Stimulated activated CD8-positive, alpha-beta memory T cell treated with anti-CD3 and anti-CD28 coated beads, Interleukin-7, amount 100 ng/mL, for 4 hours (primary cell): ENCODE measurements around the gene EIF1.
"Not testable (repeated sequence)": the region's sequence is repeated elsewhere in the genome, so short reads cannot be mapped to it uniquely, and the experiment has no call there.

Experiments
- DNase-seq, 2 donors: peaks; one replicate each; pipeline ENCODE4 v3.0.0-alpha.2; 2020; ENCODE audit warnings: low read depth in 2 of 2

EIF1 gene

DNA sequence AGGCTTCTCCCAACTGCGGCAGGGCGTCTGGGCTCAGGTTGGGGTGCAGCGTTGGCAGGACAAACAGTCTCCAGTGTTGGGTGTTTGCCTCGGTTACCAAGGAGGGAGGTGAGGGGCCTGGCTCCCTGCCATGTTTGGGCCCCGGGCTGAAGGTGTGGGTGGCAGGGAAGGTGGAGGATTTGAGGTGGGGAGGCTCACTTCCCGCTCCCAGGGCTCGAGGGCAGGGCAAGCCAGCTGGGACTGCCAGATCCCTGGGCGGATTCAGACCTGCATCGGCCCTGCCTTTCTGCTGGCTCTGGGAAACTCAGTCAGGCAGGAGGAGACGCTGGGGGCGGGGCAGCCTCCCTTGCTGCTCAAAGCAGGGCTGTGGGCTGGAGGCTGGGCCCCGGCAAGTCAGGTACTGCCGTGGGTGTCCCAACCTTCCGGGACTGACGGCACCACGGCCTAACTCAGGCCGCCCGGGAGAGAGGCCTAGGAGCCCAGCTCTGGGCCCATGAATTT, 33.0 kb upstream of the EIF1 start:
- no peak for DNase-seq

DNA sequence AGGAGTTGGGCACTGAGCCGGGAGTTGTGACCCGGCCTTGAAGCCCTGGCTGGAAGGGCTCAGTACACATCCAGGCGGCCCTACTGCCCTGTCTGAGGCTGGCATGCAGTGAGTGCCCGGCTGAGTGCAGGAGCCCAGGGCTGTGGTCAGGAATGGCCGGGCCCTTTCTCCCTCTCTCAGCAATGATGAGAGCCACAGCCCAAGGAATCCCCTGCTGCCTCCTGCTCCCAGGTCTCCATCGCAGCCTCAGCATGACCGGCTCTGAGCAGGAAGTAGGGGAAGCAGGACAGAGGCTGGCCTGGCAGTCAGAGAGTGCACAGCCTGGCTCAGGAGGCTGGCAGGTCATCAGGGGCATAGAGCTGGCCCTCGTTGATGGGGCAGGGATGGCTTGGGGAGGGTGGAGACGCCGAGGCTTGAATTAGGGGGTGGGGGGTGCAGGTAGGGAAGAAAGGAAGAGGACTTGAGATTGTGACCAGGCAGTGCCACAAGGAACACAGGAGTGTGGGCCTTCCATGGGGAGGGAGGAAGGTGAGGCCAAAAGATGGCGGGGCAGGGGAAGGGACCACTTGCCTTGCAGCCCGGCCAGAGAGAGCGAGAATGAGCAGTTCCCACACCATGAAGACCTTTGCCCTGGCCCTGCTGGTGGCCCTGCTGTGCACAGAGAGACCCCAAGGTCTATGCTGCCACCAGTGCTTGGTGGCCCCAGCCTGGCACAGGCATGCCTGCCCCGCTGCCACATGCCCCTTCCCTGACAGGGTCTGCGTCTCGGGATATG, 32.2 kb upstream of the EIF1 start:
- DNase-seq, result no peak

- DNase-seq, result no peak
These were observed 31.4 kb upstream of the EIF1 start for GRCh38 chr17:41657176-41657754.

- no peak for DNase-seq
These were observed 30.7 kb upstream of the EIF1 start for GRCh38 chr17:41657936-41658335.

DNA sequence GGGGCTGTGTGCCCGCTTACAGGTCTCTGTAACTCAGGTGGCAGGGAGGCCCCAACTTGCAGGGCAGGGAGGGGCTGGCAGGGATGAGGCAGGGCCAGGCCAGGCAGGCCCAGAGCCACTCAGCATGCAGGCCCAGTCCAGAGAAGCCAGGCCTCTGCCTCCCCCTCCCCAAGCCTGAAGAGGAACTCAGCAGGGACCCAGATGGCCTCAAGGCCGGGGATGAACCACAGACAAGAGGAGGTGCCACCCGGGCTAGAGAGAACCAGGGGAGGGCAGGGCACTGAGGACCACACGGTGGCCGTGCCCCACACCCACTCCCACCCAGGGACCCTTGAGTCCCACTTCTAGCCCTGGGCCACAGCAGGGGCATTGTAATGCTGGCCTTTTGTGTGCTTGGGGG, 29.8 kb upstream of the EIF1 start:
- DNase-seq, result no peak

DNA sequence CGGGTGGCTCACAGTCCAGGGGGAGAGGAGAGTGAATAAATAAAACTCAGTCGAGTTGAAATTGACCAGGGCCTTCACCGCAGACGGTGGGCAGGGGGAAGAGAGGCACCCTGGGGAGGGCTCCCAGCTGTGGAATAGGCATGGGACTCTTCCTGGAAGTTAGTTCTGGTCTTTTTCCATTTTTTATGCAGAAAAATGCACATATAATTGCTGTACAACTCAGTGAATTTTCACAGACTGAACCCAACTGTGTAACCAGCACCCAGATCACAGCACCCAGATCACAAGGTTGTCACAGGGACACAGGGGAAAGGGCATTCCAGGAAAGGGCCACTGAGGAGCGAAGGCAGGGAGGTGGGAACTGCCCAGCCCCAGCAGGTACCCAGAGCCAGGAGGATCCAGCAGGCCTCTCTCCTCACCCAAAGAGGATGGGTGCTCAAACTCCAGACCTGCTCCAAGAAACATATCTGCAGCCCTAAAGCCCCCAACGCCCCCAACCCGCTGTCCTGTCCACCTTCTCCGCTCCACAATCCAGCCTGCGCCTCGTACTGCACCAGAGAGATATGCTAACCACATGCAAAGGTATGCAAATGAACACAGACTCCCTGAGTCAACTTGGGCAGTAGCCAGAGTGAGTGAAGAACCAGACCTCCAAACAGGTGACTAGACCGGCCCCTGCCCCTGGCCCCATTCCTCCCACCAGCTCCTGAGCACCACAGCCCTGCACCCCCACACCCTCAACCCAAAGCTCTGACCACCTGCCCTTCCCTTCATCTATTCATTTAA, 29.1 kb upstream of the EIF1 start:
- DNase-seq, result no peak

DNA sequence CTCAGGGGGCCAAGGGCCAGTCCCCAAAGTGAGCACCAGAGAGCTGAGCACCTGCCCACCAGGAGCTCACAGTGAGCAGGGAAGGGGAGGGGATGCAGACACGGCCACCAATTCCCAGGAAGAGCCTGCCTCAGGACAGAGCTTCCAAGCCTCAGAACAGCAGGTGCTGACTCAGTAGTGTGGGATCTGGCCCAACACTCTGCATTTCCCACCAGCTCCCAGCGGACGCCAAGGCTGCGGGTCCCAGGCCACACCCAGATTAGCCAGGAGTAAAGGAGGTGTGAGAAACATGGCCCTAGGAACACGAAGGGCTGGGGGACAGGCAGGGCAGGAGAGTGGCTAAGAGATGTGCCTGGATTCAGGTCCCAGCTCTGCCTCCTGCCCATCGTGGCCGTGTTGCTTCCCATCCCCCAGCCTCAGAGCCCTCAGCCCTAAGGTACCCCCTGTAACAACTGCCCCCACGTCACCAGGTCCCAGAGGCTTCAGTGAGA, 28.4 kb upstream of the EIF1 start:
- no peak for DNase-seq

DNA sequence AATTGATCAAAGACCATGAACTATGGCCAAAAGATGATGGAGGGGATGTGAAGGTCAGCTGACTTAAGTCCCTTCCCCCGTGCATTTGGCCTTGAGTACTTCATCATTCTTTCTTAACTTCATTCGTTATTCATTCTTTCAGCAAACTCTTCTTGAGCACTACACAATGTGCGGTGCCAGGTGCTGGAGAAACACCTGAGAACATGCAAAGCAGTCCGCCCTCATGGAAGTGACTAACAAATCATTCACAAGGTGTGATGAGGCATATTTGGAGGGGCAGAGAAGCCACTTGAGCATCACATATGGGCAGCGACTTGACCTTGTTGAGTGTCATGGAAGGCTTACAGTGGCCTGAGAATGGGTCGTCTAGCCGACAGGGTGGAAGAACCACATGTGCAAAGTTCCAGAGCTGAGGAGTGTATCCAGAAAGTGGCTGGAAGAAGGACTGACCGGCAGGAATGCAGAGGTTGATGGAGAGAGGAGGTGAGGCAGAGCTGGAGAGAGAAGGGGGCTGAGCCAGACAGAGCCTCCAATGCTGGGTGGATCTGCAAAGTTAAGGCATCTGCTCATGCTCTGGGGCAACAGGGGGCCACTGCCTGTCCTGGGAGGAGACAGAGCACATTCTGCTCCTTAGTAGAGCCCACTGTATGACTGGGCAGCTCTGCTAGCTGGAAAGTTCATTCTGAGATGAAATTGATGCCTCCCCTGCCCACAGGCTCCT, 25.1 kb upstream of the EIF1 start:
- no peak for DNase-seq

DNA sequence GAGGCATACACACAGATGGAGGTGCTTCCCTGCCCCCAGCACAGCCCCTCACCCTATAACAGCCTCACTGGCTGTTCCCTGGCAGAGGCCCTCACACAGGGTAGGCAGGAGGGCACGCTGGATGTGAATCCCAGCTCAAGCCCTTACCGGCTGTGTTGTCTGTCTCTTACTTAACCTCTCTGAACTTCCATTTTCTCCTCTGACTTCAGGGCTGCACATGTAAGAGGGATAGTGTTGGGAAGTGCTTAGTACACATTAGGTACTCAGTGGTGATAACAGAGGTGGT, 24.6 kb upstream of the EIF1 start:
- no peak for DNase-seq

DNA sequence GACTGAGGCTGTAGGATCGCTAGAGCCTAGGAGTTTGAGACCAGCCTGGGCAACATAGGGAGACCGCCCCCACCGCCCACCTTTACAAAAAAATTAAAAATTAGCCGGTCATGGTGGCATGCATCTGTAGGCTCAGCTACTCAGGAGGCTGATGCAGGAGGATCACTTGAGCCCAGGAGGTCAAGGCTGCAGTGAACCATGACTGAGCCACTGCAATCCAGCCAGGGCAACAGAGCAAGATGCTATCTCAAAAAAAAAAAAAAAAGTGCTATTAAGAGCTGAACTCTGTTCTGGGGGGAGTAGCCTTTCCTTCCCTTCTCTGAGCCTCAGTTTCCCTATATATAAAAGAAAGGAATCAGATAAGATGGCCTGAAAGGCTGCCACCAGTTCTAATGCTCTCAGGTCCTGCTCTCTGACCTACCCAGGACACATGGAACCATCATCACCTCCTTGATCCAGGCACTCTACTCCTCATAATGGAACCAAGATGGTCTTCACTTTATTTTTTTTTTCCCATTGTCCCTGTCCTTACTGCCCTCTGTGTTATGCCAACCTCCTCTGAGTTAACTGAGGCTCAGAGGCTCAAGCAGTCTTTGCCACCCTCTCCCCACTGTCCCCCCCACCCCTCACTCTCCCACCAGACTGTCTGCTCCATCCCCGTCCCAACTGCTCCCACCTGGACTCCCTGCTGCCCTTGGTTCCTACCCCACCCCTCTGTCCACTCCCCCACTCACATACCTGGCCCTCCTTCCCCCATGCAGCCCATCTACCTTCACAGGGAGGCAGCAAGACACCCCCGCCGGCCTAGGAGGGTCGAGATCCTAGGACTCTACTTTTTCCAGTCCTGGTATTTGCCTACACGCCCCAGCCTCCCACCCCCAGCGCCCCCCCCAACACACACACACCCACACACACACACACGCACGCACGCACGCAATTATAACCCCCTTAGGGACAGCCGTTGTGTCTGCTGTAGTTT, 23.8 kb upstream of the EIF1 start:
- no peak for DNase-seq

DNA sequence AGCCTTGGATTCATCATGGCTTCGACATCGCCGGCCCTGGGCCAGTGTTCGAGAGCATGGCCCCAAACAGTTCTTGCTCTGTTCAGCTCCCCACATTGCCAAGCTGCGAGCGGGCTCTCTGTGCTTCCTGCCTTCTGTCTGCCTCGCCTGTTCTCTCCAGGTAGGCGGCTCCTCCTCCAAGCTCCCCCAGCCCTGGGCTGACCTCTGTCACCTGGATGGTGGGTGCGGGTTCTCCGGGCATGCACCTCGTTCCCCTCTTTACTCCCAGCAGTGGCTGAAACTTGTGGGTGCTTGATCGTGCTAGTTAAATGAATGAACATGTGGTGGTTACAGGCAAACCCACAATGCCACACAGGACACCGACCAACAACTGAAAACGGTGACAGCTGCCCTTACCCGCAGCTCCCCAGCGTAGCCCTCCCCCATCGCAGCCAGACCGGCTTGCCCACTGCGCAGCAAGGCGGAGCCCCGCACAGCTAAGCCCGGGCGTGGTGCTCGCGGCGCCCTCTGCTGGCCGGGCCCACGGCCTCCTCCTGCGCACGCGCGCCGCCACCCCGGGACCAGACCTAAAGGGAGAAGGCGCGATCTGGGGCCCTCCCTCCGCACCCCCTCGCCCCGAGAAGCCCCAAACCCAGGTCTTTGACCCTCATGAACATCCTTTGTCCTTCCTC, 23.0 kb upstream of the EIF1 start:
- DNase-seq, result peak; percentile 68 to 81

GRCh38 chr17:41666237-41666641, 22.4 kb upstream of the EIF1 start:
- peak; percentile 66 to 70 for DNase-seq

DNA sequence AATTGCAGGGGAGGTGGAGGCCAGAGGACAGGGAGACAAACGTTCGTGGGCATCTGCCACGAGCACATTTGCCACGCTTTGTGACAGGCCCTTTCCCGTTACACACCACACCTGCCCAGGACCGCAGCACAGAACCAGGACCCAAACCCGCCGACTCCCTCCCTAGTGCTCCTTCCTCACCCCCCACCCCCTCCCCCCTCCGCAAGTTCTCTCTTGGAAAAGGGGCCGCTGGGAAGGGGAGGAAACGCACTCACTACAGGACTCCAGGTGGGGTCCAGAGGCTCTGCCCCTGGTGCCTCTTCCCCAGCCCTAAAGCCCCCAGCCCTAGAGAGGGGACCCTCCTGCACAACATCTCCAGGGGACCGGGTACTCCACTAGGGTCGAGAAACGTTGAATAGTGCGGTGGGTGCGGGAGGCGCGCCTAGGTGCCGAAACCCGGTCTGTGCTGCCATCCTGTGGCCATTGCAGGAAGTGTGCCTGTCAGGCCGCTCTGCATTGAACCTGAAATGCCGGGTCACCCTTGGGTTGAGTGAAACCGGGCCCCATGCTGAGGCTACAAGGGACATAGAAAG, 21.9 kb upstream of the EIF1 start:
- DNase-seq, result peak; percentile 72 to 73

- no peak for DNase-seq
These were observed 21.2 kb upstream of the EIF1 start for GRCh38 chr17:41667280-41668041.

DNA sequence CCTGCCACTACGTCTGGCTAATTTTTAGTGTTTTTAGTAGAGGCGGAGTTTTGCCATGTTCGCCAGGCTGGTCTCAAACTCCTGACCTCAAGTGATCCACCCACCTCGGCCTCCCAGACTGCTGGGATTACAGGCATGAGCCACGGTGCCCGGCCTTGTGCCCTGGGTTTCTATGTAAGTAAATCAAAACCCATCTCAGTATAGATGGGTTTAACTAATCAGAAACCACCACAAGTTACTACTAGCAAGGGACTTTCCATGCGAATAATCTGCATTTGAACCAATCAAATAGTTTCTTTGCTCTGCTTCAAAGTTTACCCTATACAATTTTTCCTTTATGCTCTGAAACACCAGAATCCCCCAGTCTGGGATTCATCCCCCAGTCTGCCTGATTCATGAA, 16.5 kb upstream of the EIF1 start:
- no peak for DNase-seq

DNA sequence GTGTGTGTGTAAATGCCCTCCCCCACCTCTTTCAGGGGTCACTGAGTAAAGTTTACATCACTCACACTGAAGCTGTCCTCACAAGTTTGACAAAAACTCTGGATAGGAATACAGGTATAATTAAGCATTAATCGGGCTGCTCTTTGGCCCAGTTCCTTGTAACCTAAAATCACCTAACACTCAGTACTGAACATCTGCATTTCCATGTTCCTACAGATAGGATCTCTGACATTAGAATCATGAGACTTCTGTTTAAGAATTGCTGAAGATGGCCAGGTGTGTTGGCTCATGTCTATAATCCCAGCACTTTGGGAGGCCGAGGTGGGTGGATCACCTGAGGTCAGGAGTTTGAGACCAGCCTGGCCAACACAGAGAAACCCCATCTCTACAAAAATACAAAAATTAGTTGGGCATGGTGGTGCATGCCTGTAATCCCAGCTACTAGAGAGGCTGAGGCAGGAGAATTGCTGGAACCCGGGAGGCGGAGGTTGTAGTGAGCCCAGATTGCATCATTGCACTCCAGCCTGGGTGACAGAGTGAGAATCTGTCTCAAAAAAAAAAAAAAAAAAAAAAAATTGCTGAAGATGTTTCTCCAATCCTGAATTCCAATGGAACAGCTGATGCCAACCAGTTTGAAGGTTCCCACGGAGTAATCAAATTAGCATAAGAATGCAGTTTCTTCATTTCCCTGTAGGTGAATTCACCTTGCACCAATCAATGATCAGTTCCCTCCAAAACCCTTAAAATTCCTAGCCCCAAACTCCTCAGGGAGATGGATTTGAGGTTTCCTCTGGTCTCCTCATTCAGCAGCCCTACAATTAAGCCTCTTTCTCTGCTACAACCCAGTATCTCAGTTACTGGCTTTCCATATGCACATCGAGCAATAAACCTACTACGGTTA, 13.3 kb upstream of the EIF1 start:
- not testable (repeated sequence) for DNase-seq

DNA sequence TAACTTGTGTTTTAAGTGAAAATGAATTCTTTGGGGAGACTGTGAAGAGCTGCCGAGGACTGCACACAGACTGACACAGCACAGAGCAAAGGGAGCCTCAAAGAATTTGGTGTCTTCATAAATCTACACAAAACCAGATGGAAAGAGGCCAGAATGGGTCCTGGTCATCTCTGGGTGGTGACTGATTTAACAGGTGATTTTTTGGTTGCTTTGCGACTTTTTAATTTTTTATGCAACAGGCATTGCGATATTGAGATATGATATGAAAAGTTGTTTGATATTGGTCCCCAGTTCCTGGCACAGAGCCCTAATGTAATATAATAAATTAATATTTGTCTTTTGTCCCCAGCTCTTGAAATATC, 12.6 kb upstream of the EIF1 start:
- no peak for DNase-seq

DNA sequence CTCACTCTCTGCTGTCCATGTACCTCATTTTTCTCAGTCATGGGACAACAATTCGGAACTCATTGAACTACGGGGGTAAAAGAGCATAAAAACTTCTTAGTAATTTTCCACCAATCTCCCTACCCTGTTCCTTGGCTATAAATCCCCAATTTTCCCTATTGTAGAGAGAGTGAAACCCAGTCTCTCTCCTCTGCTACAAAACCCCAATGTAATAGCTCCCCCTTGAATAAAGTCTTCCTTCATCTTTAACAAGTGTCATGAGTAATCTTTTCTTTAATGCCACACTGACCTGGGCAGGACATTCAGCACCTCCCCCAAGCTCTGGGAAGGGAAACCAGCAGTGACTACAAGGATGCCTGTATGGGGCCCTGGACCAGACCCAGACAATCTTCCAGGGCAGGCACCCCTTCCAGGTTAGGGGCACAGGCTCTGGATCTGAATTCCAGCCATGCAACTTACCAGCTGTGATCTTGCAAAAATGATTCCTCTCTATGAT, 10.2 kb upstream of the EIF1 start:
- no peak for DNase-seq
